Measurements from ENCODE around the gene RNF43.
A peak's percentile ranks its signal among the peaks of the same experiment; 100 is the strongest.

RNF43 gene

DNA sequence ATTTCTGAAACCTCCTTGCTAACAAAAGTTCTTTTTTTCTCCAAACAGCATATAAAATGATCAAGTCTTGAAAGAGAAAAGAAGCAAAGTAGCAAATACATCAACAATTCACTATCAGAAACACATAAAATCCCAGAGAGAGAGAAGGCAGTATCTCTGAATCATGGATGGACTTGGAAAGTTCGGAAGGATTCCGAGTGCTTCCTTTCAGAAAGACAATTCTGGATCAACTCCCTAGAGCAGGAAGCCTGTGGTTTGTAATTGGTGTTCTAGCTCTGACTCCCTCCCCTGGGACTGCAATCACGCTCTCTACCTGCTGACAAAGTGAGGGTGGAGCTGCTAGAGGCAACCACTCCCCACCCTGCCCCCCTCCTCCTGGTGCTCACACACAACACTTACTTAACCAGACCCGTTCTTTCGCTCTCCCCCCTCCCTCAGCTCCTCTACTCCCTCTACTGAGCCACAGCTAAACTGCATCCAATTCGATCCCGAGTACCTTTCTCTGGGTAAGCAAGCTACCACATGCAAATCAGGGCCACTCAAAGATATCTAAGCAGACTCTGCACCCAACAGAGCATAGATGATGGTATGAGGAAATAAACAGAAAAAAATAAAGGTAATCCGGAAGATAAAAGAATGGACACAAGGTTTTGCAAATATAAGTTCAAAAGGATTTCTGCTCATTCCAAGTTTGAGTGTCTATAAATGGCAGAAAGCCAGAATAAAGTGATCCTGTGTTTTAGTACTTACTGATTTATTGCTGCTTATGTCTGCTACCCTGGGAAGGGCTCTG lies at the start of gene RNF43:
Gene RNF43 (minus strand): TSS at position 235 of the 793 bp plus-strand sequence. CDS start 1,957 bp downstream, outside the sequence.
- DNase-seq (ENCODE audit: low read depth): peak; percentile 76

DNA sequence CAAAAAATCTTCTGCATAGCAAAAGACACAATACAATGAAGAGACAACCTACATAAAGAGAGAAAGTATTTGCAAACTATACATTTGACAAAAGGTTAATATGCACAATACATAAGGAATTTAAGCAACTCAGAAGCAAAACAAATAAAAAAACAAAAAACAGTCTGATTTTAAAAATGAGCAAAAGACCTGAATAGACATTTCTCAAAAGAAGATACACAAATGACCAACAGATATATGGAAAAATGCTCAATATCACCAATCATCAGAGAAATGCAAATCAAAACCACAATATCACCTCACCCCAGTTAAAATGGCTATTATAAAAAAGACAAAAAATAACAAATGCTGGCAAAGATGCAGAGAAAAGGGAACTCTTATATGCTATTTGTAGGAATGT lies 38.2 kb upstream of the RNF43 start:
- no peak for DNase-seq (ENCODE audit: low read depth)

- DNase-seq (ENCODE audit: low read depth): no peak
Measured at GRCh38 chr17:58452738-58453137, 35.4 kb upstream of the RNF43 start.

DNA sequence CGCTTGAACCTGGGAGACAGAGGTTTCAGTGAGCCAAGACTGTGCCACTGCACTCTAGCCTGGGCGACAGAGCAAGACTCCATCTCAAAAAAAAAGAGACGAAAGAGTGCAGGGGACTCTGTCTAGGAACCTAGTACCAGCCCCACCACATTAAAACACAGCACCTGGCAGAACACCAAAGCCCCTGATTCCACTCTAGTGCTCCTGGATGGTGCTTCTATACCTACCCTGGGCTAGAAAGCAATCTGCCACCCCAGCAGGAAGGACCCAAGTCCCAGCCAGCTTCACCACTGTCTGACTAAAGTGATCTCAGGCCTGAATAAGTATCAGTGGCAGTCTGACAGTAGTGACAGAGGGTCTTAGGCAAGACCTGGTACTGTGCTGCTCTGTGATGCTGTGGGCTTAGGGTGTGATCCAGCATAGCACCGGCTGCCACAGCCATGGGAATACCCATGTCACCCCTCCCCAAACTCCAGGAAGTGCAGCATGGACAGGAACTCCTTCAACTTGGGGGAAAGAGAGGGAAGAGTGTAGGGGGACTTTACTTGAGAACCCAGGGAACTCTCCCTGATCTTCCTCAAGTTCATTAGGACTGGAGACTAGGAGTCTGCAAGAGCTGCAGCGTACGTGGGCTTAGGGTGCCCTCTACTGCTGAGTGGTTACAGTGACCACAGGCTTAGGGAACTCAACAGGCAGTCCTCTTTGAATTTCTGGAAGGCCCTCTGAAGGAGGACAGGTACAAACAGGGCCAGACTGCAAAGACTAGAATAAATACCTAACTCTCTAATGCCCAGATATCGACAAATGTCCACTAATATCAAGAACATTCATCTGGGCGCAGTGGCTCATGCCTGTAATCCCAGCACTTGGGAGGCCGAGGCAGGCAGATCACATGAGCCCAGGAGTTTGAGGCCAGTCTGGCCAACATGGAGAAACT lies 30.0 kb upstream of the RNF43 start:
- peak; percentile 37 for DNase-seq (ENCODE audit: low read depth)

GRCh38 chr17:58446086-58446485 lies 28.8 kb upstream of the RNF43 start:
- DNase-seq (ENCODE audit: low read depth): no peak

DNA sequence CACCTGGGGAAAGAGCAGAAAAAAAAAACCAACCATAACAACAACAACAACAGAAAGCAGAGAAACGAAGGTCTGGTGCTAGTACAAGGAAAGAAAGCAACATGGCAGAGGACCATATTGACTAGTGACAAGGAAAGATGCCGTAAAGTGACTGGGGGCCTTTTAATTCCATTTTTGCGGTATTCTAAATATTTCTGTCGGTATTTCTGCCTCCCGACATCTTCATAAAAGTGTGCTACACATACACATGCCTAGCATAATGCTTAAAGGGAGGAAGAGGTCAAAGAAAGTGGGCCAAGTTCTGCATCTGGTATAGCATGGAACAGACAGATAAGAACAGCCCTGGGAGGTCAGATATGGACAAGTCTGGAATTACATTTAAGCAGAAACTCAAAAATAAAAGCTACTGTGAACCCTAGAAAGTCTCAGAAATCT lies 19.5 kb upstream of the RNF43 start:
- DNase-seq (ENCODE audit: low read depth): no peak

DNA sequence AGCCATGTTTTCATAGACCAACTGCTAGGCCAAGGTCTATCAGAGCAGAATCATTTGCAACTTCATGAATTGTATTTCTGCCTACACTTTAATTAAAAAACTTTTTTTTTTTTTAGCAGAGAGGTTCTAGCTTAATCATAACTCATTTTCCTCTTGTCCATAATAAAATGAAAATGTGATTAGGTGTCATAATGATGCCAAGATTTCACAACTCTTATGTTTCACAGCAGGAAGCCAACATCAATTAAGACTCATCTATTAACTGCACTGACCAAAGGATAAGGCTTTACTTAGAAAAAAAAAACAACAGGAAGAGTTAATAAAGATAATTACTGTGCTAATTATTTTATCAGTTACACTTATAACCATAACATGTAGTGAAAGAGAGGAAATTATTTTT lies 18.9 kb upstream of the RNF43 start:
- no peak for DNase-seq (ENCODE audit: low read depth)

- DNase-seq (ENCODE audit: low read depth): no peak
Measured at GRCh38 chr17:58432806-58433573, 15.7 kb upstream of the RNF43 start.

DNA sequence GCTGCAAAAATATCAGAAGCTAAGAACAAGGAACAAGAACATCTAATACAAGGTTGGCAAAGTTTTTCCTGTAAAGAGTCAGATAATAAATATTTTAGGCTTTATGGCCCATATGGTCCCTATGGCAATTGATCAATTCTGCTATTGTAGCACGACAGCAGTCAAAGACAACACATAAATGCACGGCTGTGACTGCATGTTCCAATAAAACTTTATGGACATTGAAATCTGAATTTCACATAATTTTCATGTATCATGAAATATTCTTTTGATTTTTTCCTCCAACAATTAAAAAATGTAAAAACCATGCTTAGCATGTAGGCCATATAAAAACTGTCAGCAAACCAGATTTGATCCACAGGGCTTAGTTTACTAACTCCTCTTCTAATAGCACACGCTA lies 10.5 kb upstream of the RNF43 start:
- no peak for DNase-seq (ENCODE audit: low read depth)

DNA sequence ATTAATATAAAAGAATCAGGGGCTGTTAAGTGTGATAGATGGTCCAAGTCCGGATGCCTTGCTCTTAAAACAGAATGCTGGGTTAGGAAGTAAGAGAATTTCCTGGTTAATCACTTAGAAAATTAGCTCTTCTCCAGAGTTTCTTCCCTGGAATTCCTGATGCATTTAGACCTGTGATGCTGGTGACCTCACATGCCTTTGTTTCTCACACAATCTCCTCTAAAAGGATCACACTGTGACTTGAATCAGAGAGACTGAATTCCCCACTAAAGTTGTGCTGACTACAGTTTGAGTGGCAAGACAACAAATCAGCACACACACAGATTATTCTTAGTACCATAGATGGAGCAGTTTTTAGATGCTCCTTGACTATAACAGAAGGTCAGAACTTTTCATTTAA lies 4.4 kb upstream of the RNF43 start:
- DNase-seq (ENCODE audit: low read depth): no peak

DNA sequence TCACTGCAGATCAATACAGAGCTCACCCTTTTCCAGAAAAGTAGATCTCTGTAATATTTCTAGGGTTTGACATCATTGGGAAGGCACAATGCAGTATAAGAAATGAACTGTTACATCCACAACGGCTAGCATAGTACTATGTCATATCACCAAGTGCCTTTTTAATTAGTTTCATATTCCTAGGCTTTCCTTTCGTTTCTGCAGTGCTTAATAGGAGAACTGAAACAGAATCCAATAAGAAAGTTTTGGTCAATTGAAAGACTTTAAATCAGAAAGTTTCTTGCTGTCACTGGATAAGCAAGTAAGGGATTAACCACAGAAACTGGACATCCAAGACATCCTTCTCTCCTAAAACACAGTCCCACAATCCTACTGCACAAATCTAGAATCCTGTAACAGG lies 3.5 kb upstream of the RNF43 start:
- no peak for DNase-seq (ENCODE audit: low read depth)

- DNase-seq (ENCODE audit: low read depth): no peak
Measured at GRCh38 chr17:58416937-58417299, 416 bp downstream of the RNF43 start.

DNA sequence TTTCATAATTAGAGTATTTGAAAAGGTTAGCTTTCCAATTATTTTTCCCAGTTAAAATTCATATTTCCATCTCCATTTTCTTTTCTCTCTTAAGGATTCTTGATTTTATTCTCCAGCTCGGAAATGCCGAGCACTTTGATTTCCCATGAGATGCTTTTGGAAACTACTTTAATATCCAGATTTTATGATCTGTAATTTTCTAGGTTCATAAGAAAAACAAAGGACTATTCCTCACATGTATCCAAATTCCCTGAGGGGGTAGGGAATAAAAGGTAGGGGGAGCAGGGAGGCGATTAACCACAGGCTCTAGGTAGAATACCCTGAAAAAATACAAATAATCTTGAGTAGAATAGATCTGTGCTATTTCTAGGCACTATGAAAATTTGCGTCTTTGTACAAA lies 938 bp downstream of the RNF43 start:
- no peak for DNase-seq (ENCODE audit: low read depth)

GRCh38 chr17:58415371-58416055 lies 1.8 kb downstream of the RNF43 start:
- no peak for DNase-seq (ENCODE audit: low read depth)

- DNase-seq (ENCODE audit: low read depth): no peak
Measured at GRCh38 chr17:58414596-58414997, 2.7 kb downstream of the RNF43 start.

- DNase-seq (ENCODE audit: low read depth): no peak
Measured at GRCh38 chr17:58413684-58414083, 3.6 kb downstream of the RNF43 start.

DNA sequence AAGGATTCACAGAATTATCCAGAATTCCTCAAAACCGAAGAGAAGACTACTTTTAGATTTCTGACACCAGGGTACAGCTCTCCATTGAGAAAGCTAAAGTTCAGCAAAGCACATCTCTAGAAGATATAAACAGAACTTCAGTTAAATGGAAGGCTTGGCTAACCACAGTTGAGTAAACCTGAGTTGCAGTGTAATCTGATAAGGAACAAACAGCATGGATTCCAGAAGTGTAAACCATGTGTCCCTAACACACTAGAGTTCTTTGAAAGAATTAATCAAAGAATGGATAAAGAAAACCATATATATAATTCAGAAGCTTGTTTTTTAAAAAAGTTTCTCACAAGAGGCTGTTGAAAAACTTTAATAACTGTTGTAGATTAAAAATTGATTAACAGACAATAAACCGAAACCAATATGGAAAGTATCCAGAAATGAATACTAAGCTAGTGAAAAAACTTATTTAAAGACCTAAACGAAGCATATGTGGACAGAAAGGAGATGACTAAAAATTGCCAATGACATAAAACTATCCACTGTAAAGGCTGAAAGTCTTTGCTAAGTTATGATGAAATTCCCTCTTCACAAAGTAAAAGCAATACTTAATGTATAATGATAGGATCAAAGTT lies 4.3 kb downstream of the RNF43 start:
- no peak for DNase-seq (ENCODE audit: low read depth)

- no peak for DNase-seq (ENCODE audit: low read depth)
Measured at GRCh38 chr17:58412064-58412703, 5.2 kb downstream of the RNF43 start.

DNA sequence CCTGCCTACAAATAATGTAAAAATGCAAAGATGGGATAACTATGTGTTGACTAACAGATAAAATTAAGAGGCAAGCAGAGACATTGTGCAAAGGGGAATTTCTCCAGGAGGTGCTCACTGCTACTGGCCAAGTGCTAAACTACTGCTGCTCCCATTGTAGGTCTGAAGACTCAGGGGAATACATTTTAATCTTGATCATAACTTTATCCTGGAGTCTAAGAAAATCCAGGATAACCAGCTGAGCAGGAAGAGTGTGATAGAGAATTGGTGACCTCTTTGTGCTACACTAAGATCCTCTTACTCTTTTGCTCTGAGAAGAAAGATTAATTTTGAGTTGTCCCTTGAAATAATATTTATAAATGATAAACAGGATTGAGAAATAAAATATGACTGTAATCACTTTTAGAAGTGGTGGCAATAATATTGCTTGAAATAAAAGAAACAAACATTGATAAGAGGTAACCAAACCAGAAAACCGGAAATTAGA lies 5.9 kb downstream of the RNF43 start:
- DNase-seq (ENCODE audit: low read depth): no peak

GRCh38 chr17:58410714-58411407 lies 6.5 kb downstream of the RNF43 start:
- no peak for DNase-seq (ENCODE audit: low read depth)

Data from activated T-helper 9 cell treated with anti-CD3 and anti-CD28 coated beads, Interleukin-2, amount 50 U/mL, for 16 hours (primary cell).